ENCODE data around the gene GLYATL3. TPM values are rescaled to one million over a fixed set of nuclear protein-coding genes. Genes with fewer than 3 reads are reported as not detected.
A peak's percentile ranks its signal among the peaks of the same experiment; 100 is the strongest.

Gene GLYATL3
- total RNA-seq, 1 donor, result not detected

DNA sequence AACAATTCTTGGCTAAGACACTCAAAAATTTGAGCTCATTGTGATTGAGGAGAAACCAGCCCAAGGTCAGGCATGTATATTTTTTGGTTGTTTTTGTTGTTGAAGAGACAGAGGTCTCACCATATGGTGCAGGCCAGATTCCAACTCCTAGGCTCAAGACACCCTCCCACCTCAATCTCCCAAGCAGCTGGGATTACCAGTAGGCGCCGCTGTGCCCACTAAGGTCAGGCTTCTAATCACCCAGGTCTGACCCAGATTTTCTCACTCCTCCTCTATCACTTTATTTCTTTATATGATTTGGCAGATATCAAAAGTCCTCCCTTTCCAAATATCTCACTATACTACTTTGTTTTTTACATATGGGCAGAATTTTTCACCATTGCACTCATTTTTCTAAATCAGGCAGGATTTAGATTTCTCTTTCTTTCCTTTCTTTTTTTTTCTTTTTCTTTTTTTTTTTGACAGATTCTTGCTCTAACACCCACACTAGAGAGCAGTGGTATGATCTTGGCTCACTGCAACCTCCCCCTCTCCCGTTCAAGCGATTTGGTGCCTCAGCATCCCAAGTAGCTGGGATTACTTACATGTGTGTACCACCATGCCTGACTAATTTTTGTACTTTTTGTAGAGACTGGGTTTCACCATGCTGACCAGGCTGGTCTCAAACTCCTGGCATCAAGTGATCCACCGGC lies 49.0 kb downstream of the GLYATL3 start:
- TF ChIP-seq, protein P1, sequence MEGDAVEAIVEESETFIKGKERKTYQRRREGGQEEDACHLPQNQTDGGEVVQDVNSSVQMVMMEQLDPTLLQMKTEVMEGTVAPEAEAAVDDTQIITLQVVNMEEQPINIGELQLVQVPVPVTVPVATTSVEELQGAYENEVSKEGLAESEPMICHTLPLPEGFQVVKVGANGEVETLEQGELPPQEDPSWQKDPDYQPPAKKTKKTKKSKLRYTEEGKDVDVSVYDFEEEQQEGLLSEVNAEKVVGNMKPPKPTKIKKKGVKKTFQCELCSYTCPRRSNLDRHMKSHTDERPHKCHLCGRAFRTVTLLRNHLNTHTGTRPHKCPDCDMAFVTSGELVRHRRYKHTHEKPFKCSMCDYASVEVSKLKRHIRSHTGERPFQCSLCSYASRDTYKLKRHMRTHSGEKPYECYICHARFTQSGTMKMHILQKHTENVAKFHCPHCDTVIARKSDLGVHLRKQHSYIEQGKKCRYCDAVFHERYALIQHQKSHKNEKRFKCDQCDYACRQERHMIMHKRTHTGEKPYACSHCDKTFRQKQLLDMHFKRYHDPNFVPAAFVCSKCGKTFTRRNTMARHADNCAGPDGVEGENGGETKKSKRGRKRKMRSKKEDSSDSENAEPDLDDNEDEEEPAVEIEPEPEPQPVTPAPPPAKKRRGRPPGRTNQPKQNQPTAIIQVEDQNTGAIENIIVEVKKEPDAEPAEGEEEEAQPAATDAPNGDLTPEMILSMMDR (IDR thresholded peaks at IDR 0.05; ENCODE audit: extremely low read depth, low read depth, low read length), result no peak
- Histone ChIP-seq H3K4me2 (ENCODE audit: insufficient read depth, low read length) (no peak overlapping the region), H2AFZ (ENCODE audit: low read length) (no peak overlapping the region), H3K4me3 (ENCODE audit: insufficient read depth, low read length) (no peak overlapping the region), H3K4me1 (ENCODE audit: insufficient read depth, low read length) (peaks cover 4% of the 10 kb centered on the region), H3K79me2 (ENCODE audit: insufficient read depth, low read length) (no peaks in the 10 kb centered on the region), H4K20me1 (ENCODE audit: insufficient read depth, low read length) (no peaks in the 10 kb centered on the region), H3K27me3 (ENCODE audit: insufficient read depth, low read length) (peaks cover 34% of the 10 kb centered on the region), H3K9me3 (ENCODE audit: low read depth, low read length) (no peaks in the 10 kb centered on the region), H3K36me3 (ENCODE audit: insufficient read depth, low read length) (no peaks in the 10 kb centered on the region), H3K27ac (ENCODE audit: low read depth, low read length) (no peak overlapping the region)
- DNase-seq (ENCODE audit: insufficient read length, low spot score, missing footprints), result no peak

DNA sequence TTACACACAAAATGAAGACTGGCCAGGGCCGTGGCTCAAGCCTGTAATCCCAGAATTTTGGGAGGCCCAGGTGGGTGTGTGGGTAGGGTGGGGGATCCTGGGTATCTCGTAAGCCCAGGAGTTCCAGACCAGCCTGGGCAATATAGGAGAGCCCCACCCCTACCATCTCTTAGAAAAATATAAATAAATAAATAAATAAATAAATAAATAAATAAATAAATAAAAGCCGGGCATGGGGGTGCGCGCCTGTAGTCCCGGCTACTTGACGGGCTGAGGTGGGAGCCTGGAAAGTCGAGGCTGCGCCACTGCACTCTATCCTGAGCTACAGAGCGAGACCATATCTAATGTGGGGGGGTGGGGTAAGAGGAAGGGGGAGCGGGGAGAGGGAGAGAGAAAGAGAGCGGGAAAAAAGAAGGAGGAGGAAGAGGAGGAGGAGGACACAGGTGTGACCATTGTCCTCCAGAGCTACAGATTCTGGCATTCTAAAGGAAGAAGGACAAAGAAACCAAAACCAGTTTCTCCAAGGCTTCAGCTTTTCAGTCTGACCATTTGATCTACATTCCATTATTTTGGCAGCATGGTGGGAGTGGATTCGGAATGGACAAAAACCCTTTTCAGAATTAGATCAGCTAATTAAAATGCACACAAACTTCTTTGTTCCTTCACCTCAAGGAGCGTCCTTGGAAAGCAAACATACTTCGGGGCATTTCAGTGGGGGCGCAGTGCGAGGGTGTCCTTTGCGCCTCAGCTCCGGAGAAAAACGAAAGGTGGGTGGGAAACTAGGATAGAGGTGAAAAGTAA lies 50.2 kb downstream of the GLYATL3 start:
- H3K4me2 ChIP-seq (ENCODE audit: insufficient read depth, low read length), result peak overlapping the region; percentile 48
- no peak overlapping the region for H3K27ac ChIP-seq (ENCODE audit: low read depth, low read length)

DNA sequence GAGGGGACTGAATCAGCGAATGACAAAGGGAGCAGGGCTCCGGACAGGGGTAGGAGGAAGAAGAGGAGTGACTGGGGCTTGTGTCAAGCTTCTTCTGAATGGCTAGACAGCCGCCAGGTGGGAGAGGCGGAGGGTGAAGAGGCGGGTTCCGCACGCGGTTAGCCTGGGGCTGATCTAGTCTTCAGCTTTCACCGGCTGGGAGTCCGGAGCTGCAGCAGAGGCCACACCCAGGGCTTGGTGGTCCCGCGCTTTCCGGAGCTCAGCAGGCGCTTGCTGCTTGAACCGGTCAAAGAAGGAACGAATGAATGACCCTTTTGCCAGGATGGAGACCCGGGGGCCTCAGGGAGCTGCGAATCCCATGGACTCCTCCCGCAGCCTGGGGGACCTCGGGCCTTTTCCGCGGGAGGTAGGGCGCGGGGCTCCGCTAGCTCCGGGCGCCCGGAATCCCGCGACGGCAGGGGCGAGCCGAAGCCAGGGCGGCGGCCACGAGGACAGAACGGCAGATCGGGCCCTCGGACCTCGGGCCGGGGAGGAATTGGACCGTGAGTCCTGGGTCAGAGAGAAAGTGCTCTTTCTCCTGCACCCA lies 50.9 kb downstream of the GLYATL3 start, which contains the start of gene C6orf141:
Gene C6orf141 (plus strand): TSS at position 177 of the 586 bp plus-strand sequence. CDS start 125 bp downstream, at position 302.
- Histone ChIP-seq H2AFZ (ENCODE audit: low read length) (peak within 1 kb of the TSS; percentile 54), H3K36me3 (ENCODE audit: insufficient read depth, low read length) (no peaks in the 10 kb centered on the region), H3K9me3 (ENCODE audit: low read depth, low read length) (no peaks in the 10 kb centered on the region), H3K4me2 (ENCODE audit: insufficient read depth, low read length) (peak within 1 kb of the TSS; percentile 52), H3K27ac (ENCODE audit: low read depth, low read length) (no peak within 1 kb of the TSS), H3K4me3 (ENCODE audit: insufficient read depth, low read length) (peak within 1 kb of the TSS; percentile 34), H3K79me2 (ENCODE audit: insufficient read depth, low read length) (no peaks in the 10 kb centered on the region), H3K4me1 (ENCODE audit: insufficient read depth, low read length) (peaks cover 4% of the 10 kb centered on the region), H3K27me3 (ENCODE audit: insufficient read depth, low read length) (peaks cover 34% of the 10 kb centered on the region), H4K20me1 (ENCODE audit: insufficient read depth, low read length) (no peaks in the 10 kb centered on the region)
- DNase-seq (ENCODE audit: insufficient read length, low spot score, missing footprints), result peak; percentile 76
- TF ChIP-seq, protein P1 (IDR thresholded peaks at IDR 0.05; ENCODE audit: extremely low read depth, low read depth, low read length), result no peak

More for the DNA sequence above, 50.2 kb downstream of the GLYATL3 start:
- Histone ChIP-seq H3K9me3 (ENCODE audit: low read depth, low read length) (no peaks in the 10 kb centered on the region), H3K27me3 (ENCODE audit: insufficient read depth, low read length) (peaks cover 34% of the 10 kb centered on the region), H3K36me3 (ENCODE audit: insufficient read depth, low read length) (no peaks in the 10 kb centered on the region), H3K79me2 (ENCODE audit: insufficient read depth, low read length) (no peaks in the 10 kb centered on the region), H4K20me1 (ENCODE audit: insufficient read depth, low read length) (no peaks in the 10 kb centered on the region), H2AFZ (ENCODE audit: low read length) (no peak overlapping the region), H3K4me3 (ENCODE audit: insufficient read depth, low read length) (no peak overlapping the region), H3K4me1 (ENCODE audit: insufficient read depth, low read length) (peaks cover 4% of the 10 kb centered on the region)
- DNase-seq (ENCODE audit: insufficient read length, low spot score, missing footprints), result no peak
- TF ChIP-seq, protein P1 (IDR thresholded peaks at IDR 0.05; ENCODE audit: extremely low read depth, low read depth, low read length), result no peak
